ENCODE data around the gene INAFM1. TPM values are rescaled to one million over a fixed set of nuclear protein-coding genes. Genes with fewer than 3 reads are reported as not detected.

INAFM1 gene
- total RNA-seq, 1 donor from 2014 or later: 12.2 TPM

GRCh38 chr19:47306303-47306702, 31.6 kb downstream of the INAFM1 start:
- DNase-seq: no peak
- no peak overlapping the region for H3K4me3 ChIP-seq
- H3K9me3 ChIP-seq (replicated peaks): no peaks in the 10 kb centered on the region
- TF ChIP-seq, protein P1, sequence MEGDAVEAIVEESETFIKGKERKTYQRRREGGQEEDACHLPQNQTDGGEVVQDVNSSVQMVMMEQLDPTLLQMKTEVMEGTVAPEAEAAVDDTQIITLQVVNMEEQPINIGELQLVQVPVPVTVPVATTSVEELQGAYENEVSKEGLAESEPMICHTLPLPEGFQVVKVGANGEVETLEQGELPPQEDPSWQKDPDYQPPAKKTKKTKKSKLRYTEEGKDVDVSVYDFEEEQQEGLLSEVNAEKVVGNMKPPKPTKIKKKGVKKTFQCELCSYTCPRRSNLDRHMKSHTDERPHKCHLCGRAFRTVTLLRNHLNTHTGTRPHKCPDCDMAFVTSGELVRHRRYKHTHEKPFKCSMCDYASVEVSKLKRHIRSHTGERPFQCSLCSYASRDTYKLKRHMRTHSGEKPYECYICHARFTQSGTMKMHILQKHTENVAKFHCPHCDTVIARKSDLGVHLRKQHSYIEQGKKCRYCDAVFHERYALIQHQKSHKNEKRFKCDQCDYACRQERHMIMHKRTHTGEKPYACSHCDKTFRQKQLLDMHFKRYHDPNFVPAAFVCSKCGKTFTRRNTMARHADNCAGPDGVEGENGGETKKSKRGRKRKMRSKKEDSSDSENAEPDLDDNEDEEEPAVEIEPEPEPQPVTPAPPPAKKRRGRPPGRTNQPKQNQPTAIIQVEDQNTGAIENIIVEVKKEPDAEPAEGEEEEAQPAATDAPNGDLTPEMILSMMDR (IDR thresholded peaks at IDR 0.05; ENCODE audit: borderline replicate concordance): no peak
- peaks cover 30% of the 10 kb centered on the region for H3K27me3 ChIP-seq (ENCODE audit: low read depth)
- no peaks in the 10 kb centered on the region for H3K36me3 ChIP-seq
- no peak overlapping the region for H3K27ac ChIP-seq (replicated peaks)
- intact Hi-C loops (cut with micrococcal nuclease): no loop called here
- peaks cover 8% of the 10 kb centered on the region for H3K4me1 ChIP-seq

- no peaks in the 10 kb centered on the region for H3K36me3 ChIP-seq
- TF ChIP-seq, protein P1 (IDR thresholded peaks at IDR 0.05; ENCODE audit: borderline replicate concordance): no peak
- DNase-seq: no peak
- intact Hi-C loops (cut with micrococcal nuclease): no loop called here
- peaks cover 8% of the 10 kb centered on the region for H3K4me1 ChIP-seq
- H3K4me3 ChIP-seq: peak overlapping the region; percentile 35
- H3K9me3 ChIP-seq (replicated peaks): no peaks in the 10 kb centered on the region
- H3K27me3 ChIP-seq (ENCODE audit: low read depth): peaks cover 48% of the 10 kb centered on the region
- H3K27ac ChIP-seq (replicated peaks): no peak overlapping the region
These were observed 34.4 kb downstream of the INAFM1 start for GRCh38 chr19:47309038-47309437.

- Histone ChIP-seq H3K9me3 (replicated peaks) (no peaks in the 10 kb centered on the region), H3K4me1 (peaks cover 8% of the 10 kb centered on the region), H3K27me3 (ENCODE audit: low read depth) (peaks cover 48% of the 10 kb centered on the region), H3K36me3 (no peaks in the 10 kb centered on the region), H3K27ac (replicated peaks) (no peak within 1 kb of the TSS), H3K4me3 (peak within 1 kb of the TSS; percentile 35)
- TF ChIP-seq, protein P1 (IDR thresholded peaks at IDR 0.05; ENCODE audit: borderline replicate concordance): no peak
- DNase-seq: peak; percentile 41
- intact Hi-C loops (cut with micrococcal nuclease): no loop called here
These were observed 34.9 kb downstream of the INAFM1 start, which contains the start of gene C5AR1 for GRCh38 chr19:47309608-47310007. Gene C5AR1 (plus strand): TSS chr19:47309861. CDS start chr19:47309896, 35 bp downstream.

GRCh38 chr19:47310323-47310722, 35.6 kb downstream of the INAFM1 start:
- intact Hi-C loops (cut with micrococcal nuclease): no loop called here
- peaks cover 5% of the 10 kb centered on the region for H3K4me1 ChIP-seq
- H3K4me3 ChIP-seq: peak overlapping the region; percentile 35
- TF ChIP-seq, protein P1 (IDR thresholded peaks at IDR 0.05; ENCODE audit: borderline replicate concordance): no peak
- H3K27me3 ChIP-seq (ENCODE audit: low read depth): peaks cover 48% of the 10 kb centered on the region
- H3K9me3 ChIP-seq (replicated peaks): no peaks in the 10 kb centered on the region
- H3K27ac ChIP-seq (replicated peaks): no peak overlapping the region
- H3K36me3 ChIP-seq: no peaks in the 10 kb centered on the region
- no peak for DNase-seq

DNA sequence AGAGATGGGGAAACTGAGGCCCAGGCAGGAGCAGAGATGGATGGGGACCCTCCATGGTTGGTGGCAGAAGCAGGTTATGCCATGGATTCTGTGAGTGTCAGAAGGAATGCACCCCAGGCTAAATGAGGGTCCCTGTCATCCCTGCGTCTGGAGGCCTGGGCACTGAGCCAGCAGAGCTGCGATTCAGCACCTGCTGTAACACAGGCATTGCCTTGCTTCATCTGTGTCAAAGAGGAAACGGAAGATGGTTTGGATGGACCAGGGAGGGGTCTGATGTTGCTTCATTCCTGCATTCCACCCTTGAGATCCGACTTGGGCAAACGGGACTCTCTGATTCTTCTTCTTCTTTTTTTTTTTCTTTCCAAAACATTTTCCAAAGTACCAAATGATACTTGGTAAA, 36.1 kb downstream of the INAFM1 start:
- TF ChIP-seq, protein P1 (IDR thresholded peaks at IDR 0.05; ENCODE audit: borderline replicate concordance): no peak
- H3K27me3 ChIP-seq (ENCODE audit: low read depth): peaks cover 48% of the 10 kb centered on the region

More for the DNA sequence above, 36.1 kb downstream of the INAFM1 start:
- intact Hi-C loops (cut with micrococcal nuclease): no loop called here
- H3K4me3 ChIP-seq: peak overlapping the region; percentile 35
- no peak overlapping the region for H3K27ac ChIP-seq (replicated peaks)
- H3K36me3 ChIP-seq: no peaks in the 10 kb centered on the region
- H3K4me1 ChIP-seq: no peaks in the 10 kb centered on the region
- peak; percentile 50 for DNase-seq
- no peaks in the 10 kb centered on the region for H3K9me3 ChIP-seq (replicated peaks)

Data from left ventricle myocardium inferior (tissue), 1 donor.